Activated CD8-positive, alpha-beta T cell treated with anti-CD3 and anti-CD28 coated beads for 36 hours (primary cell): Measurements from ENCODE around the gene FSTL4. TPM values are rescaled to one million over a fixed set of nuclear protein-coding genes. Genes with fewer than 3 reads are reported as not detected.
A peak's percentile ranks its signal among the peaks of the same experiment; 100 is the strongest.
"Not testable (repeated sequence)": the region's sequence is repeated elsewhere in the genome, so short reads cannot be mapped to it uniquely, and the experiment has no call there.

ENCODE experiments used
- ATAC-seq: fragments of 200-7000 bp; cut with Tn5 transposase; one replicate; pipeline ENCODE4 v1.10.0; 2021; ENCODE audit warnings: mild to moderate bottlenecking, moderate library complexity
- CTCF ChIA-PET: fragments of 350-600 bp; sonication (Branson Sonifier 250); formaldehyde crosslinking; loops from one replicate; lab custom pipeline; 2021; ENCODE audit warnings: antibody characterized with exemption; lab: Charles Lee
- POLR2A ChIA-PET: fragments of 350-600 bp; sonication (Branson Sonifier 250); formaldehyde crosslinking; loops from one replicate; lab custom pipeline; 2021; ENCODE audit warnings: antibody characterized with exemption; lab: Charles Lee
- DNase-seq: peaks from one replicate; pipeline ENCODE4 v3.0.0-alpha.2; 2020
- H3K27ac Mint-ChIP-seq: one replicate; pipeline ENCODE4 v1.8.0; 2021; ENCODE audit warnings: mild to moderate bottlenecking, mixed read lengths
- H3K27me3 Mint-ChIP-seq: one replicate; pipeline ENCODE4 v1.8.0; 2021; ENCODE audit warnings: mixed read lengths
- H3K36me3 Mint-ChIP-seq: one replicate; pipeline ENCODE4 v1.8.0; 2021; ENCODE audit warnings: low read depth, mixed read lengths
- H3K4me1 Mint-ChIP-seq: one replicate; pipeline ENCODE4 v1.8.0; 2021; ENCODE audit warnings: low read depth, mixed read lengths
- H3K4me3 Mint-ChIP-seq: one replicate; pipeline ENCODE4 v1.8.0; 2021; ENCODE audit warnings: mild to moderate bottlenecking, moderate library complexity, mixed read lengths
- H3K9me3 Mint-ChIP-seq: one replicate; pipeline ENCODE4 v1.8.0; 2021; ENCODE audit warnings: mixed read lengths
- CTCF ChIP-seq: fragments of 200-600 bp; IDR thresholded peaks from one replicate; pipeline ENCODE4 v1.8.0; 2022; ENCODE audit warnings: antibody characterized with exemption, mild to moderate bottlenecking
- intact Hi-C: fragments of 100-400 bp; cut with micrococcal nuclease; formaldehyde crosslinking; loops from one replicate; pipeline ENCODE4 v1.10.0; 2022
- total RNA-seq, 2 experiments: library from RNA; stranded (reverse); gene quantifications; one replicate each; pipeline ENCODE4 v1.2.3, GENCODE V29; 2021

Gene FSTL4
- total RNA-seq, 2 experiments from 2014 or later = not detected

DNA sequence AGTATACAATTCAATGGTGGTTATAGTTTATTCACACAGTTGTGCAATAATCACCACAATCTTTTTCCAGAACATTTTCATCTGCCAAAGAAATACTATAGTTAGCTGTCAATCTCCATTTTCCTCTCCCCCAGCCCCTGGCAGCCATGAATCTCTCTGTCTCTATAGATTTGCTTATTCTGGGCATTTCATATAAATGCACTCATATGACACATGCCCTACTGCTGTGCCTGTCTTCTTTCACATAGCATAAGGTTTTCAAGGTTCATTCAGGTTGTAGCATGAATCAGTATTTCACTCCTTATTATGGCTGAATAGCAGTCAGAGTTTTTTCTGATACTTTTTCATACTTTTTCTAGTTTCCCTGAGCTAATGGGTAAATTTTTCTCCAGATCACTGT, 432.9 kb downstream of the FSTL4 start:
- no peaks in the 10 kb centered on the region for H3K36me3 Mint-ChIP-seq
- no peak for TF ChIP-seq CTCF
- ChIA-PET POLR2A (no interaction called here), CTCF (no interaction called here)
- H3K4me3 Mint-ChIP-seq = no peak overlapping the region
- H3K9me3 Mint-ChIP-seq = no peaks in the 10 kb centered on the region
- no peak for ATAC-seq
- no peak for DNase-seq
- H3K4me1 Mint-ChIP-seq = no peaks in the 10 kb centered on the region
- no peak overlapping the region for H3K27ac Mint-ChIP-seq
- no peaks in the 10 kb centered on the region for H3K27me3 Mint-ChIP-seq
- intact Hi-C loops = no loop called here

DNA sequence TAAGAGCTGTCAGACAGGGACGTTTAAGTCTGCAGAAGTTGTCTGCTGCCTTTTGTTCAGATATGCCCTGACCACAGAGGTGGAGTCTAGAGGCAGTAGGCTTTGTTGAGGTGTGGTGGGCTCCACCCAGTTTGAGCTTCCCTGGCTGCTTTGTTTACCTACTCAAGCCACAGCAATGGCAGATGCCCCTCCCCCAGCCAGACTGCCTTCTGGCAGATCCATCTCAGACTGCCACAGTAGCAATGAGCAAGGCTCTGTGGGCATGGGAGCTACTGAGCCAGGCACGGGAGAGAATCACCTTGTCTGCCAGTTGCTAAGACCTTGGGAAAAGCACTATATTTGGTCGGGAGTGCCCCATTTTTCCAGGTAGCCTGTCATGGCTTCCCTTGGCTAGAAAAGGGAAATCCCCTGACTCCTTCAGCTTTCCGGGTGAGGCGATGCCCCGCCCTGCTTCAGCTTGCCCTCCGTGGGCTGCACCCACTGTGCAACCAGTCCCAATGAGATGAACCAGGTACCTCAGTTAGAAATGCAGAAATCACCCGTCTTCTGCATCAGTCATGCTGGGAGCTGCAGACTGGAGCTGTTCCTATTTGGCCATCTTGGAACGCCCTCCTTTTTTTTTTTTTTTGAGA, 441.5 kb downstream of the FSTL4 start:
- H3K27ac Mint-ChIP-seq, H3K36me3 Mint-ChIP-seq, intact Hi-C loops, ATAC-seq, H3K27me3 Mint-ChIP-seq, H3K9me3 Mint-ChIP-seq: not testable (repeated sequence)
- POLR2A ChIA-PET = interaction anchor here (0.6 kb wide), 2 partner anchors 29 to 1202 kb away, joined by 3 to 6 read pairs; no protein-coding TSS in a partner anchor
- CTCF ChIA-PET = interaction anchor here (1.0 to 1.3 kb wide), 2 partner anchors 8 to 18 kb away, joined by 3 read pairs; no protein-coding TSS in a partner anchor
- Mint-ChIP-seq H3K4me1 (peaks cover 14% of the 10 kb centered on the region), H3K4me3 (peak overlapping the region; percentile 46)
- DNase-seq = peak; percentile 55

DNA sequence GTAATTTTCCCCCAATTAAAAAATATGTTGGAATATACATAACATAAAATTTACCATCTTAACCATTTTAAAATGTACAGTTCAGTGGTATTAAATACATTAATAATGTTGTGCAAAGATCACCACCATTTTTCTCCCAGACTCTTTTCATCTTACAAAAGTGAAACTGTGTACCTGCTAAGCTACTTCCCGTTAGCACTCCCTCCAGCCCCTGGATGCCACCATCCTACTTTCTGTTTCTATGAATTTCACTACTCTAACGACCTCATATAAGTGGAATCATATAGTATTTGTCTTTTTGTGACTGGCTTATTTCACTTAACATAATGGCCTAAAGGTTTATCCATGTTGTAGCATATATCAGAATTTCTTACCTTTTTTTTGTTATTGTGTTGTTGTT, 447.6 kb downstream of the FSTL4 start:
- Mint-ChIP-seq H3K27ac (no peak overlapping the region), H3K4me1 (peaks cover 9% of the 10 kb centered on the region), H3K4me3 (no peak overlapping the region), H3K36me3 (peaks cover 2% of the 10 kb centered on the region), H3K27me3 (no peaks in the 10 kb centered on the region), H3K9me3 (peaks cover 6% of the 10 kb centered on the region)
- CTCF ChIA-PET = no interaction called here
- intact Hi-C loops = no loop called here
- TF ChIP-seq CTCF = no peak
- DNase-seq (no peak), ATAC-seq (no peak)
- POLR2A ChIA-PET = interaction anchor here (0.6 kb wide), 1 partner anchor 42 kb away, joined by 3 read pairs; no protein-coding TSS in a partner anchor

DNA sequence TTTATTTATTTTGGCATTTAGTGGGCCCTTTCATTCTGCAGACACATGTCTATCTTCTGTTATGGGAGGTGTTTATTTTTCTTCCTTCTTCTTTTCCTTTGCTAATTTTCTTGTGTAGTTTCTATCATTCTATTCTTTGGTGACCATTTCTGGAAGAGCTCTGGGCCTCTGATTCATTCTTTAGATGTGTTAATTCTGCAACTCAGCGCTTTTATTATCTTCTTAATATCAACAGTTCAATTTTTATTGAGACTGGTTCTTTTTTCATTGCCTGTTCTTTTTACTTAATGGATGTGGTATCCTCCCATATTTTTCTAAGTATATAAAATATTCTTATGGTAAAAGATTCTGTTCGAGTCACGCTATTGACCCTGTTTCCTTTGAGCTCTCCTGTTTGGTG, 448.5 kb downstream of the FSTL4 start:
- Mint-ChIP-seq H3K27me3 (no peaks in the 10 kb centered on the region), H3K27ac (no peak overlapping the region)

DNA sequence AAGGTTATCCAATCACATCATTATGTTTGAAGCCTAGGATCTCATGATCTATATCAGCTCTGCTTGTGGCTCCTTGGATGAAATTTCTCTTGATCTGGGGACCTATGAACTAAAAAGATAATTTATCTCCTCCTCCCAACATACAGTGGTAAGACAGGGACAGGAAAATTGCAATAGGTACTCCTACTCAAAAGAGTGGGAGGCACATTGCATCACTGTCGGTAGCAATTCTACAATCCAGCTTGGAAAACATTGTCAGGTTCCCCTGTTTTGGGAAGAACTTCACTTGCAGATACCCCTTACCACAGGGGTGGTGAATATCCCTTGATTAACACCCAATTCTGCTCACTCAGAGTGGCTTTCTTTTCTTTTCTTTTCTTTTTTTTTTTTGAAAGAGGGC, 452.8 kb downstream of the FSTL4 start:
- no peak overlapping the region for H3K4me3 Mint-ChIP-seq
- intact Hi-C loops = no loop called here
- ATAC-seq = no peak
- DNase-seq = no peak
- H3K27me3 Mint-ChIP-seq = no peaks in the 10 kb centered on the region
- no peak for TF ChIP-seq CTCF
- ChIA-PET POLR2A (no interaction called here), CTCF (interaction anchor here (0.5 kb wide), 1 partner anchor 54 kb away, joined by 4 read pairs; no protein-coding TSS in a partner anchor)
- no peaks in the 10 kb centered on the region for H3K36me3 Mint-ChIP-seq
- H3K9me3 Mint-ChIP-seq = peaks cover 1% of the 10 kb centered on the region
- H3K4me1 Mint-ChIP-seq = peaks cover 5% of the 10 kb centered on the region
- no peak overlapping the region for H3K27ac Mint-ChIP-seq

More for the DNA sequence above, 448.5 kb downstream of the FSTL4 start:
- TF ChIP-seq CTCF = no peak
- ChIA-PET CTCF (no interaction called here), POLR2A (no interaction called here)
- Mint-ChIP-seq H3K36me3 (no peaks in the 10 kb centered on the region), H3K4me1 (peaks cover 9% of the 10 kb centered on the region), H3K9me3 (peaks cover 4% of the 10 kb centered on the region), H3K4me3 (no peak overlapping the region)
- intact Hi-C loops = no loop called here
- ATAC-seq (no peak), DNase-seq (no peak)
